Ishikawa (cell line): ENCODE measurements around the gene FAM168A.

ENCODE experiments used
- CEBPB ChIP-seq: IDR thresholded peaks from 2 replicates; pipeline ENCODE4 v1.6.1; 2012
- CREB1 ChIP-seq: IDR thresholded peaks from 2 replicates; pipeline ENCODE4 v1.6.1; 2012; ENCODE audit warnings: low read depth
- EGR1 ChIP-seq: IDR thresholded peaks from 2 replicates; pipeline ENCODE4 v1.6.1; 2012
- EP300 ChIP-seq: IDR thresholded peaks from 2 replicates; pipeline ENCODE4 v1.6.1; 2012; ENCODE audit warnings: borderline replicate concordance
- FOXM1 ChIP-seq: IDR thresholded peaks from 2 replicates; pipeline ENCODE4 v1.6.1; 2012; ENCODE audit warnings: low read depth, borderline replicate concordance
- MAX ChIP-seq: IDR thresholded peaks from 2 replicates; pipeline ENCODE4 v1.6.1; 2012
- NFIC ChIP-seq: IDR thresholded peaks from 2 replicates; pipeline ENCODE4 v1.6.1; 2012
- RAD21 ChIP-seq: IDR thresholded peaks from 2 replicates; pipeline ENCODE4 v1.6.1; 2012; ENCODE audit warnings: low read depth
- REST ChIP-seq: IDR thresholded peaks from 2 replicates; pipeline ENCODE4 v1.6.1; 2012; ENCODE audit warnings: low read depth, mild to moderate bottlenecking
- TAF1 ChIP-seq: IDR thresholded peaks from 2 replicates; pipeline ENCODE4 v1.6.1; 2012; ENCODE audit warnings: low read depth, mild to moderate bottlenecking
- TCF12 ChIP-seq: IDR thresholded peaks from 2 replicates; pipeline ENCODE4 v1.6.1; 2012; ENCODE audit warnings: low read depth
- TEAD4 ChIP-seq: IDR thresholded peaks from 2 replicates; pipeline ENCODE4 v1.6.1; 2012
- USF1 ChIP-seq: IDR thresholded peaks from 2 replicates; pipeline ENCODE4 v1.6.1; 2012
- YY1 ChIP-seq: IDR thresholded peaks from 2 replicates; pipeline ENCODE4 v1.6.1; 2012; ENCODE audit warnings: low read depth
- ZBTB7A ChIP-seq: IDR thresholded peaks from 2 replicates; pipeline ENCODE4 v1.6.1; 2012; ENCODE audit warnings: low read depth

Gene FAM168A

GRCh38 chr11:73496134-73496533 lies 101.8 kb downstream of the FAM168A start:
- no peak for TF ChIP-seq CEBPB
- no peak for TF ChIP-seq REST
- no peak for TF ChIP-seq ZBTB7A
- no peak for TF ChIP-seq YY1
- no peak for TF ChIP-seq MAX
- no peak for TF ChIP-seq FOXM1
- TF ChIP-seq USF1, result no peak
- TF ChIP-seq CREB1, result no peak
- TF ChIP-seq NFIC, result no peak
- TF ChIP-seq TEAD4, result no peak

- TF ChIP-seq RAD21, result no peak
- TF ChIP-seq EP300, result no peak
- no peak for TF ChIP-seq CREB1
- no peak for TF ChIP-seq USF1
- no peak for TF ChIP-seq CEBPB
- TF ChIP-seq FOXM1, result no peak
- no peak for TF ChIP-seq YY1
- TF ChIP-seq NFIC, result no peak
- no peak for TF ChIP-seq EGR1
- TF ChIP-seq TCF12, result no peak
- no peak for TF ChIP-seq MAX
- TF ChIP-seq TEAD4, result no peak
- no peak for TF ChIP-seq TAF1
- no peak for TF ChIP-seq ZBTB7A
- no peak for TF ChIP-seq REST
These were observed 102.2 kb downstream of the FAM168A start for GRCh38 chr11:73495731-73496130.

- TF ChIP-seq REST (no peak), FOXM1 (peak; percentile 87), YY1 (peak; percentile 58; the same call in 1 of the 2 replicates), EP300 (peak; percentile 71; the same call in 1 of the 2 replicates), CREB1 (no peak), TAF1 (no peak), ZBTB7A (no peak), MAX (0 out of 2 replicates have a peak, but pooled peaks have one; percentile 28), CEBPB (no peak), NFIC (peak; percentile 96), TCF12 (peak; percentile 70), USF1 (0 out of 2 replicates have a peak, but pooled peaks have one; percentile 13), EGR1 (no peak), RAD21 (peak; percentile 18; the same call in 1 of the 2 replicates), TEAD4 (peak; percentile 96)
These were observed 103.8 kb downstream of the FAM168A start for GRCh38 chr11:73493956-73494598.

GRCh38 chr11:73481626-73482025 lies 116.3 kb downstream of the FAM168A start:
- TF ChIP-seq RAD21, result no peak
- no peak for TF ChIP-seq TCF12
- TF ChIP-seq MAX, result no peak
- no peak for TF ChIP-seq TEAD4
- TF ChIP-seq CEBPB, result no peak
- TF ChIP-seq FOXM1, result no peak
- no peak for TF ChIP-seq USF1
